IgD-negative memory B cell (primary cell): ENCODE measurements around the gene MYO5A. TPM values are rescaled to one million over a fixed set of nuclear protein-coding genes. Genes with fewer than 3 reads are reported as not detected.
"Not testable (repeated sequence)": the region's sequence is repeated elsewhere in the genome, so short reads cannot be mapped to it uniquely, and the experiment has no call there.

Source experiments
- H3K27ac Mint-ChIP-seq, 3 donors: one replicate each; pipeline ENCODE4 v1.8.0; 2020 to 2022; ENCODE audit warnings: mild to moderate bottlenecking in 3 of 3, mixed read lengths in 3 of 3, moderate library complexity in 1 of 3
- H3K27me3 Mint-ChIP-seq: one replicate; pipeline ENCODE4 v1.8.0; 2021; ENCODE audit warnings: mixed read lengths
- H3K36me3 Mint-ChIP-seq: one replicate; pipeline ENCODE4 v1.8.0; 2020; ENCODE audit warnings: mild to moderate bottlenecking, mixed read lengths
- H3K4me1 Mint-ChIP-seq, 3 donors: one replicate each; pipeline ENCODE4 v1.8.0; 2020 to 2022; ENCODE audit warnings: mixed read lengths in 3 of 3, mild to moderate bottlenecking in 1 of 3
- H3K4me3 Mint-ChIP-seq, 4 donors: one replicate each; pipeline ENCODE4 v1.8.0; 2020 to 2022; ENCODE audit warnings: mild to moderate bottlenecking in 4 of 4, mixed read lengths in 4 of 4, moderate library complexity in 3 of 4
- H3K9me3 Mint-ChIP-seq, 3 donors: one replicate each; pipeline ENCODE4 v1.8.0; 2020 to 2021; ENCODE audit warnings: mixed read lengths in 3 of 3, mild to moderate bottlenecking in 1 of 3
- polyA plus RNA-seq: library from polyadenylated mRNA; unstranded; fragments of 300-500 nt; fragmentation: Illumina TruSeq; gene quantifications from one replicate; pipeline ENCODE4 v1.2.3, GENCODE V29; 2021

Gene MYO5A
- polyA plus RNA-seq, 1 donor from 2014 or later: 16.7 TPM

GRCh38 chr15:52441841-52442240, 86.8 kb downstream of the MYO5A start:
- Mint-ChIP-seq H3K36me3 (peaks cover 2% of the 10 kb centered on the region), H3K4me3 (no peak overlapping the region), H3K27me3 (no peaks in the 10 kb centered on the region), H3K9me3 (no peaks in the 10 kb centered on the region), H3K27ac (no peak overlapping the region), H3K4me1 (peaks cover 18 to 39% (median 39%) of the 10 kb centered on the region in 3 donors)

DNA sequence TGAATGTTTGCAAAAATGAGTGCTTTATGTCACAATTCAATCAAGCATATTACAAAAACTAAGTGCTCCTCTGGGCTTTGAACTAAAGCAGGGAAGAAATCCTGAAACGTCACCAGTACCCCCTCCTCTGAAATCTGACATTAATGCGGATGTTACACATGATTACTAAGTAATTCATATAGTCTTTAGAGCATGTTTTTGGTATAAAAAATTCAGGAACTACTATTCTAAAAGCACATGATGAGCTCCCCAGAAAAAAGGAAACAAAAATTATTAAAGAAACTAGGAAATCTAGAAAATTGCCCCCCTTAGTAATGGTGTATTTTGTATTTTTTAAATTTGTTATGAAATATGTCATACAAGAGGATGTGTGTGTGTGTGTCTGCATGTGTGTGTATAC, 87.7 kb downstream of the MYO5A start:
- H3K4me1 Mint-ChIP-seq: peaks cover 24 to 39% (median 37%) of the 10 kb centered on the region in 3 donors
- H3K36me3 Mint-ChIP-seq: peaks cover 2% of the 10 kb centered on the region
- H3K9me3 Mint-ChIP-seq: no peaks in the 10 kb centered on the region
- no peak overlapping the region for H3K4me3 Mint-ChIP-seq
- H3K27ac Mint-ChIP-seq: peak overlapping the region in 1 of 3 donors; percentile 70
- no peaks in the 10 kb centered on the region for H3K27me3 Mint-ChIP-seq

DNA sequence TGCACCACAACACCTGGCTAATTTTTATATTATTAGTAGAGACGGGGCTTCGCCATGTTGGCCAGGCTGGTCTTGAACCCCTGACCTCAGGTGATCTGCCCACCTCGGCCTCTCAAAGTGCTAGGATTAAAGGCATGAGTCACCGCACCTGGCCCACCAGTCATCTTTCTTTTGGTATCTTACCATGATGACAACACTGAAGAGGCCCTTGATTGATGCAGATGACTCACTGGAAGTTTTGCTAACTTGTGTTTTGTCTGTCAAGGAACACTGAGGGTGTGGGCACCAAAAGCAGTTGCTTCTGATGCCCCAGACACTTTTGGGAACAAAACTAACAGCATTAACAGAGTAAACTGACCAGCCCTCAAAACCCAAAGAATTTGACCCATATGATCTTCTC, 88.3 kb downstream of the MYO5A start:
- peaks cover 2% of the 10 kb centered on the region for H3K36me3 Mint-ChIP-seq
- peaks cover 21 to 34% (median 33%) of the 10 kb centered on the region in 3 donors for H3K4me1 Mint-ChIP-seq
- no peaks in the 10 kb centered on the region for H3K9me3 Mint-ChIP-seq
- H3K27me3 Mint-ChIP-seq: no peaks in the 10 kb centered on the region
- peak overlapping the region in 1 of 3 donors; percentile 70 for H3K27ac Mint-ChIP-seq
- H3K4me3 Mint-ChIP-seq: no peak overlapping the region

- no peaks in the 10 kb centered on the region for H3K9me3 Mint-ChIP-seq
- H3K4me3 Mint-ChIP-seq: no peak overlapping the region
- peaks cover 2% of the 10 kb centered on the region for H3K36me3 Mint-ChIP-seq
- H3K4me1 Mint-ChIP-seq: peaks cover 17 to 31% (median 28%) of the 10 kb centered on the region in 3 donors
- no peak overlapping the region for H3K27ac Mint-ChIP-seq
- no peaks in the 10 kb centered on the region for H3K27me3 Mint-ChIP-seq
Observed at GRCh38 chr15:52439470-52439869, 89.2 kb downstream of the MYO5A start.

GRCh38 chr15:52439042-52439441, 89.6 kb downstream of the MYO5A start:
- peaks cover 15 to 31% (median 28%) of the 10 kb centered on the region in 3 donors for H3K4me1 Mint-ChIP-seq
- H3K9me3 Mint-ChIP-seq, H3K27me3 Mint-ChIP-seq, H3K27ac Mint-ChIP-seq, H3K4me3 Mint-ChIP-seq, H3K36me3 Mint-ChIP-seq: not testable (repeated sequence)

DNA sequence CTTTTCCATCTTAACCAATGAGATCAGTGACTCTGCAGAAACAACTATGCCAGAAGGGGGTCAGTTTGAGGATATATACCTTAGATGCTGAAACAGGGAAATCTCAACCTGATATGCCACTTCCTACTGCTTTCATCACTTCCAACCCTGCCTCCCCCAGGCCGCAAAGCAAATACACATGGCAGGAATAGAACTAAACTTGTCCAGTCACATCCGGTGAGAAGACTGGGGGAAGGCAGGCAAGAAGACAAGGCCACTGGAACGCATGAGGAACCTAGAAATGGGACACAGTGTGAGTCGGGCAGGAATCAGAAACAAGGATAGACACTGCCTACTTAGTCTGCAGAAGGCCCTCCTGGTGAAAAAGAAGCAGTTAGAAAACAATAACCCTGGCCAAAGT, 90.6 kb downstream of the MYO5A start:
- H3K9me3 Mint-ChIP-seq: no peaks in the 10 kb centered on the region
- H3K36me3 Mint-ChIP-seq: peaks cover 2% of the 10 kb centered on the region
- H3K27ac Mint-ChIP-seq: peak overlapping the region in 1 of 3 donors; percentile 61
- peaks cover 15 to 31% (median 28%) of the 10 kb centered on the region in 3 donors for H3K4me1 Mint-ChIP-seq
- no peaks in the 10 kb centered on the region for H3K27me3 Mint-ChIP-seq
- no peak overlapping the region for H3K4me3 Mint-ChIP-seq

DNA sequence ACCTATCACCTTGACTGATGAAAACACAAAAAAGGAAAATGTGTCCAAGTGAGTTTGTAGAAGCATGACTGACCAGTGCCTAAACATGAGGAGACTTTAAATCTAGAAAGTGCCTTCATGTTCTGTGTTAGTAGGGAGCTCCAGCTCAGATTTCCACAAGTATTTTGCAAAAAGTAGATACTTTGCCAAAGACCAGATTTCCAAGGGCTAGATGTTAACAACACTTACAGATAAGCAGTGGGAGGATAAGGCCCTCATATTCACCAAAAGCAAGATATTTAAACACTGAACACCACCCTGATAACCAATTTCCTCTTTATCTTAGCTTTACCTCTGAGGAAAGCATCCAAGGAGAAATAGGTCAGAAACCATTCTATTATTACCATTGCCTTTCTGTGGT, 91.0 kb downstream of the MYO5A start:
- Mint-ChIP-seq H3K27me3 (no peaks in the 10 kb centered on the region), H3K27ac (no peak overlapping the region)

DNA sequence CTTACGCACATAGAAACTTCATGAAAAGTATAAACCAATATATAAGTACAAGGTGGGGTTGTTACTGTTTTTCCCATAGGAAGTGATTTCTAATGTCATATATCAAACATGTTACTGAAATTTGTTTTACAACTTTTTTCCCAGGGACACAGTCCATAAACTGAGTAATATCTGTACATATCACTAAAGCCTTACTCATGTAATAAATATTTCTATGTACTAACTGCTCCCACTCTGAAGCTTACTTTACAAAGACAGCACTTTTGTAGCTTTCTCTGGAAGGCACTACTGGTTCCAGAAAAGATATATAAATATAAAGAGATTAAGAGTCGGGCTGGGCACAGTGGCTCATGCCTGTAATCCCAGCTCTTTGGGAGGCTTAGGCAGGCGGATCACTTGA, 91.7 kb downstream of the MYO5A start:
- no peaks in the 10 kb centered on the region for H3K27me3 Mint-ChIP-seq
- H3K4me1 Mint-ChIP-seq: peaks cover 15 to 33% (median 24%) of the 10 kb centered on the region in 3 donors
- H3K27ac Mint-ChIP-seq: no peak overlapping the region
- no peak overlapping the region for H3K4me3 Mint-ChIP-seq
- H3K9me3 Mint-ChIP-seq: no peaks in the 10 kb centered on the region
- peaks cover 4% of the 10 kb centered on the region for H3K36me3 Mint-ChIP-seq

More for the DNA sequence above, 91.0 kb downstream of the MYO5A start:
- no peak overlapping the region for H3K4me3 Mint-ChIP-seq
- H3K36me3 Mint-ChIP-seq: peaks cover 3% of the 10 kb centered on the region
- H3K4me1 Mint-ChIP-seq: peaks cover 15 to 32% (median 28%) of the 10 kb centered on the region in 3 donors
- no peaks in the 10 kb centered on the region for H3K9me3 Mint-ChIP-seq

- Mint-ChIP-seq H3K27me3 (no peaks in the 10 kb centered on the region), H3K9me3 (no peaks in the 10 kb centered on the region), H3K4me3 (no peak overlapping the region), H3K4me1 (peaks cover 13 to 24% (median 13%) of the 10 kb centered on the region in 3 donors), H3K27ac (no peak overlapping the region), H3K36me3 (peaks cover 7% of the 10 kb centered on the region)
Observed at GRCh38 chr15:52434885-52435284, 93.8 kb downstream of the MYO5A start.

DNA sequence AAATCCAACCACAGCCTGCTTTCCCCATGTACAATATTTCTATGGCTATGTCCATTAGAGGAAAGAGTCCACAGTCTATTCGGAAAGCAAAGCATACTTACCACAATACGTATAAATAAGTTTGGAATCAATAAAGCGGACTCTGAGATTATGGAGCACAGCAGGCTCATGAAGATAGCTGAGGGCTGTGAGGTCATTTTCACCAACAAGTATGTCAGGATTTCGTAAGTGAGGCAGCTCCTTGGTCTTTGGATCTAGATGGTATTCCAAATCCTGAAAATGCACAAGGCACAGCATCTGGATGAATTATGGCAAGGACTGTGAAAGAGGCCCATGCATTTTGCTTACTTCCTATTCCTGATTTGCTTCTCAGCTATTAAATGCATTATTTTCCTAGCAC, 100.4 kb downstream of the MYO5A start:
- H3K4me3 Mint-ChIP-seq: no peak overlapping the region
- H3K27ac Mint-ChIP-seq: no peak overlapping the region
- no peaks in the 10 kb centered on the region for H3K27me3 Mint-ChIP-seq
- no peaks in the 10 kb centered on the region for H3K9me3 Mint-ChIP-seq
- H3K36me3 Mint-ChIP-seq: peaks cover 11% of the 10 kb centered on the region
- H3K4me1 Mint-ChIP-seq: peaks cover 0 to 7% (median 6%) of the 10 kb centered on the region in 3 donors

- Mint-ChIP-seq H3K36me3 (peaks cover 11% of the 10 kb centered on the region), H3K4me3 (no peak overlapping the region), H3K4me1 (peaks cover 0 to 7% (median 6%) of the 10 kb centered on the region in 3 donors), H3K27ac (no peak overlapping the region), H3K27me3 (no peaks in the 10 kb centered on the region), H3K9me3 (no peaks in the 10 kb centered on the region)
Observed at GRCh38 chr15:52427804-52428203, 100.9 kb downstream of the MYO5A start.

- peaks cover 10% of the 10 kb centered on the region for H3K36me3 Mint-ChIP-seq
- H3K27me3 Mint-ChIP-seq: no peaks in the 10 kb centered on the region
- no peak overlapping the region for H3K4me3 Mint-ChIP-seq
- no peaks in the 10 kb centered on the region for H3K9me3 Mint-ChIP-seq
- no peak overlapping the region for H3K27ac Mint-ChIP-seq
- H3K4me1 Mint-ChIP-seq: peaks cover 20 to 24% (median 23%) of the 10 kb centered on the region in 3 donors
Observed at GRCh38 chr15:52424856-52425431, 103.7 kb downstream of the MYO5A start.

- Mint-ChIP-seq H3K4me1 (peaks cover 20 to 24% (median 23%) of the 10 kb centered on the region in 3 donors), H3K9me3 (no peaks in the 10 kb centered on the region), H3K36me3 (peaks cover 10% of the 10 kb centered on the region), H3K27me3 (no peaks in the 10 kb centered on the region), H3K27ac (no peak overlapping the region), H3K4me3 (no peak overlapping the region)
Observed at GRCh38 chr15:52423852-52424251, 104.8 kb downstream of the MYO5A start.

DNA sequence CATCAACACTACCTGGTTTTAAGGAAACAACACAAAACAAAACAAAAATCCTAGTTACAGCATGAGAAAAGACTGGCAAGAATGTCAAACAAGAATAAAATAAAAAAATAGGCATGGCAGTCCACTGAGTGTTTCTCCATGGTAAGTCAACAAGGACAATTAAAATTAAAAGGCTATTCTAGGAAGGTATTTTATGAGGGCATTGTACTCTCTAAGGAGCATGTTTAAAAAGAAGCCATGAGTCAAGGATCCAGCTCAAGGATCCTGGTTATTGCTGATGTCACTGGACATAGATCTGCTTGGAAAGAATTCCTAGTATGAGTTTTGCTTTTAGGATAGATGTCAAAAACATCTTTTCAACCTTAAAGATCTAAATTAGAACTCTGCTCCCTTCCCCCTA, 106.7 kb downstream of the MYO5A start:
- Mint-ChIP-seq H3K27ac (no peak overlapping the region), H3K9me3 (no peaks in the 10 kb centered on the region), H3K4me3 (no peak overlapping the region), H3K36me3 (peaks cover 14% of the 10 kb centered on the region), H3K4me1 (peaks cover 17 to 24% (median 20%) of the 10 kb centered on the region in 3 donors), H3K27me3 (no peaks in the 10 kb centered on the region)

DNA sequence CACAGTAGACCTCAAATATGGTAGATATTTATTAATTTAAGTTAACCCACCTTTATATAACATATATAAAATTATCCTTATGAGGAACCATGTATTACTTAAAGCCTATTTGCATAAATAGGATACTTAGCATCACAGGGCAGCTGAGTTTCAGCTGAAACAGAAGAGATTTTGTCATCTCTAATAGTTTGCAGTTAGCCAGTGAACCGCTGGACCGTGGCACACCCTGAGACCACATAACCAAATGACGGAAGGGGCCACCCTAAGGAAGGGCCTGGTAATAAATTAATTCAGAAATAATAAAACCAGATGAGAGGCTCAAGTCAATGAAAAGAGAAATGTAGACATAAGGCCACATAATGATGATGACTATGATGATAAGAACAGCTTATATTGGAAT, 107.7 kb downstream of the MYO5A start:
- Mint-ChIP-seq H3K27ac (peak overlapping the region in 1 of 3 donors; percentile 11), H3K4me1 (peaks cover 17 to 24% (median 20%) of the 10 kb centered on the region in 3 donors), H3K4me3 (peak overlapping the region in 1 of 4 donors; percentile 78), H3K36me3 (peaks cover 14% of the 10 kb centered on the region), H3K27me3 (no peaks in the 10 kb centered on the region), H3K9me3 (no peaks in the 10 kb centered on the region)

GRCh38 chr15:52419494-52419893, 109.2 kb downstream of the MYO5A start:
- H3K9me3 Mint-ChIP-seq: no peaks in the 10 kb centered on the region
- peaks cover 11% of the 10 kb centered on the region for H3K36me3 Mint-ChIP-seq
- H3K27me3 Mint-ChIP-seq: no peaks in the 10 kb centered on the region
- no peak overlapping the region for H3K27ac Mint-ChIP-seq
- H3K4me3 Mint-ChIP-seq: no peak overlapping the region
- peaks cover 17 to 24% (median 20%) of the 10 kb centered on the region in 3 donors for H3K4me1 Mint-ChIP-seq
